Measurements from ENCODE around the gene RTRAF. TPM values are rescaled to one million over a fixed set of nuclear protein-coding genes. Genes with fewer than 3 reads are reported as not detected.

The RTRAF gene
- polyA plus RNA-seq, 1 of the 3 experiments (the other 2 are of a cell fraction) = 43.6 TPM

DNA sequence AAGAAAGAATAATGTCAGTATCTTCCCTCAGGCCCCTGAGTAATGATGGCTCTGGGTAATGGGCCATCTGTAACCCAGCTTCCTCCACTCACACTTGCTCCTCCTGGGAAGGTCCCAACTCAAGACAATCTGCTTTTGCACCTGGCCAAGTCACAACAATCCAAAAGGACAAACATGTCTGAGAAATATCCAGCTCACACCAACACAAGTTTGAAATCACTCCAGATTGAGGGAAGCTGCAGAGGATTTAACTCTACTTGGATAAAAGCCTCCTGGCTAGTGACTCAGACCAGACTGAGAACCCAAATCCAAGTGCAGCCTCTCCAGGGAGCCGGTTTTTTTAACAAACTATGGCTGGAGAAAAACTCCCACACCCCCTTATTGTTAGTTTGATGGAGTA is 34.2 kb downstream of the RTRAF start:
- H3K4me1 ChIP-seq (ENCODE audit: control insufficient read depth in 1 of 2, insufficient read depth in 2 of 2, low read depth in 1 of 2, low read length in 1 of 2) = peaks cover 0 to 33% of the 10 kb centered on the region in 2 experiments; a peak in 3 of 4 replicates
- 0% methylated on average over 1 of the region's 1 CpG for WGBS (ENCODE audit: low lambda C conversion rate)
- H3K9me3 ChIP-seq = no peaks in the 10 kb centered on the region; the same call in 1 of the 2 replicates
- H3K79me2 ChIP-seq (ENCODE audit: insufficient read depth) = no peaks in the 10 kb centered on the region
- peaks cover 0 to 21% of the 10 kb centered on the region in 2 experiments for H3K36me3 ChIP-seq (replicated peaks in 1 of 2; ENCODE audit: control insufficient read depth in 1 of 2, insufficient read depth in 2 of 2, low read length in 1 of 2)
- no peak overlapping the region for H3K4me2 ChIP-seq
- no peak overlapping the region for H3K9ac ChIP-seq
- TF ChIP-seq YY1 (IDR thresholded peaks at IDR 0.05; ENCODE audit: low read depth) = no peak
- no peak for TF ChIP-seq FOXJ3 (CRISPR knock-in tag; IDR thresholded peaks at IDR 0.05)
- TF ChIP-seq, protein P1, sequence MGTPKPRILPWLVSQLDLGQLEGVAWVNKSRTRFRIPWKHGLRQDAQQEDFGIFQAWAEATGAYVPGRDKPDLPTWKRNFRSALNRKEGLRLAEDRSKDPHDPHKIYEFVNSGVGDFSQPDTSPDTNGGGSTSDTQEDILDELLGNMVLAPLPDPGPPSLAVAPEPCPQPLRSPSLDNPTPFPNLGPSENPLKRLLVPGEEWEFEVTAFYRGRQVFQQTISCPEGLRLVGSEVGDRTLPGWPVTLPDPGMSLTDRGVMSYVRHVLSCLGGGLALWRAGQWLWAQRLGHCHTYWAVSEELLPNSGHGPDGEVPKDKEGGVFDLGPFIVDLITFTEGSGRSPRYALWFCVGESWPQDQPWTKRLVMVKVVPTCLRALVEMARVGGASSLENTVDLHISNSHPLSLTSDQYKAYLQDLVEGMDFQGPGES (IDR thresholded peaks at IDR 0.05; ENCODE audit: low read depth, low read length) = no peak
- peak; percentile 28; the same call in 1 of the 2 replicates for TF ChIP-seq FOSL2 (IDR thresholded peaks at IDR 0.05; ENCODE audit: borderline replicate concordance, low read depth)
- TF ChIP-seq USF2 (IDR thresholded peaks at IDR 0.05; ENCODE audit: borderline replicate concordance, low read depth, low read length) = no peak
- TF ChIP-seq ELF1 (IDR thresholded peaks at IDR 0.05) = no peak
- no peak for TF ChIP-seq GATA2 (CRISPR knock-in tag; IDR thresholded peaks at IDR 0.05)
- TF ChIP-seq SMC3 (IDR thresholded peaks at IDR 0.05; ENCODE audit: low read depth, low read length) = no peak
- no peak for TF ChIP-seq NFIC (IDR thresholded peaks at IDR 0.05; ENCODE audit: borderline replicate concordance)
- TF ChIP-seq TCF12 (IDR thresholded peaks at IDR 0.05) = 0 out of 2 replicates have a peak, but pooled peaks have one; percentile 32
- no peak for TF ChIP-seq TEAD4 (IDR thresholded peaks at IDR 0.05; ENCODE audit: borderline replicate concordance, insufficient read depth)
- no peak for TF ChIP-seq EP300 (IDR thresholded peaks at IDR 0.05; ENCODE audit: borderline replicate concordance in 1 of 2, low read depth in 1 of 2, low read length in 1 of 2)
- CTCF ChIA-PET = no interaction called here
- H3K27ac ChIP-seq (ENCODE audit: low read depth in 2 of 2, low read length in 1 of 2) = peak overlapping the region in 1 of 2 experiments; percentile 94; a peak in 2 of 4 replicates
- no peak overlapping the region for H3K4me3 ChIP-seq (ENCODE audit: low read depth in 2 of 2, low read length in 1 of 2)
- no peaks in the 10 kb centered on the region for H4K20me1 ChIP-seq (ENCODE audit: insufficient read depth)
- H3F3A ChIP-seq (replicated peaks; ENCODE audit: insufficient read depth) = peaks cover 28% of the 10 kb centered on the region
- H3K27me3 ChIP-seq (ENCODE audit: insufficient read depth) = no peaks in the 10 kb centered on the region
- POLR2A ChIA-PET = no interaction called here
- H3K9me2 ChIP-seq = no peaks in the 10 kb centered on the region
- no peak for DNase-seq
- H2AFZ ChIP-seq (ENCODE audit: low read depth) = no peak overlapping the region

DNA sequence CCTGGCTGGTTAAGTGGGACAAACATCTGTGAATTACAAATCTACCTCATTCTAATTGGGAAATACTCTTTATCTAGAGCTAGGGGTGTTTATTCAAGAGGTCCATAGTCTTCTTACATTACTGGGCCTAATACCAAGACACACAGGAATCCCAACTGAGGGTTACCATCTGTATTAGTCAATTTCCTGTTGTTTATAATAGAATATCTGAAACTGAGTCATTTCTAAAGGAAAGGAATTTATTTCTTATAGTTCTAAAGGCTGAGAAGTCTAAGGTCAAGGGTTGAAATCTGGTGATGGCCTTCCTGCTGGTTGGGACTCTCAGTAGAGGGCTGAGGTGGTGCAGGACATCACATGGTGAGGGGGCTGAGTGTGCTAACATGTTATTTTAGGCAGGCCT is 36.0 kb downstream of the RTRAF start:
- Histone ChIP-seq H2AFZ (ENCODE audit: low read depth) (no peak overlapping the region), H3K9ac (no peak overlapping the region; the same call in 1 of the 2 replicates), H3K4me3 (ENCODE audit: low read depth in 2 of 2, low read length in 1 of 2) (no peak overlapping the region), H3K36me3 (replicated peaks in 1 of 2; ENCODE audit: control insufficient read depth in 1 of 2, insufficient read depth in 2 of 2, low read length in 1 of 2) (peaks cover 0 to 25% of the 10 kb centered on the region in 2 experiments), H3K27me3 (ENCODE audit: insufficient read depth) (no peaks in the 10 kb centered on the region), H3K4me2 (peak overlapping the region; percentile 36), H3K27ac (ENCODE audit: low read depth in 2 of 2, low read length in 1 of 2) (peak overlapping the region in 1 of 2 experiments; percentile 94; a peak in 2 of 4 replicates), H3K9me2 (no peaks in the 10 kb centered on the region), H3K79me2 (ENCODE audit: insufficient read depth) (no peaks in the 10 kb centered on the region), H3F3A (replicated peaks; ENCODE audit: insufficient read depth) (peaks cover 28% of the 10 kb centered on the region), H3K4me1 (ENCODE audit: control insufficient read depth in 1 of 2, insufficient read depth in 2 of 2, low read depth in 1 of 2, low read length in 1 of 2) (peaks cover 0 to 40% of the 10 kb centered on the region in 2 experiments; a peak in 2 of 4 replicates), H4K20me1 (ENCODE audit: insufficient read depth) (no peaks in the 10 kb centered on the region), H3K9me3 (no peaks in the 10 kb centered on the region; the same call in 1 of the 2 replicates)
- no peak for DNase-seq
- POLR2A ChIA-PET = no interaction called here
- CTCF ChIA-PET = interaction anchor here (1.1 to 2.3 kb wide), 3 partner anchors 10 to 18 kb away, joined by 3 to 13 read pairs (median 4); no protein-coding TSS in a partner anchor
- TF ChIP-seq USF1 (IDR thresholded peaks at IDR 0.05; ENCODE audit: borderline replicate concordance, low read depth) (no peak), ZBTB33 (IDR thresholded peaks at IDR 0.05; ENCODE audit: borderline replicate concordance, low read depth) (no peak), GABPA (IDR thresholded peaks at IDR 0.05; ENCODE audit: low read depth) (no peak), EP300 (IDR thresholded peaks at IDR 0.05; ENCODE audit: borderline replicate concordance in 1 of 2, low read depth in 1 of 2, low read length in 1 of 2) (peak in 1 of 2 experiments; percentile 78; a peak in 1 of 4 replicates), YY1 (IDR thresholded peaks at IDR 0.05; ENCODE audit: low read depth) (no peak), ELF1 (IDR thresholded peaks at IDR 0.05) (no peak), RXRA (IDR thresholded peaks at IDR 0.05; ENCODE audit: borderline replicate concordance, low read depth) (peak; percentile 54; the same call in 1 of the 2 replicates), FOXJ3 (CRISPR knock-in tag; IDR thresholded peaks at IDR 0.05) (no peak), TCF12 (IDR thresholded peaks at IDR 0.05) (peak; percentile 77), NFIC (IDR thresholded peaks at IDR 0.05; ENCODE audit: borderline replicate concordance) (peak; percentile 60), CHD2 (IDR thresholded peaks at IDR 0.05; ENCODE audit: low read length, partially characterized antibody) (no peak), RCOR1 (IDR thresholded peaks at IDR 0.05; ENCODE audit: low read length) (no peak), MAX (IDR thresholded peaks at IDR 0.05; ENCODE audit: low read depth) (0 out of 2 replicates have a peak, but pooled peaks have one; percentile 19), FOSL2 (IDR thresholded peaks at IDR 0.05; ENCODE audit: borderline replicate concordance, low read depth) (peak; percentile 83), SMC3 (IDR thresholded peaks at IDR 0.05; ENCODE audit: low read depth, low read length) (no peak), TEAD4 (IDR thresholded peaks at IDR 0.05; ENCODE audit: borderline replicate concordance, insufficient read depth) (peak; percentile 41; the same call in 1 of the 2 replicates), JUND (IDR thresholded peaks at IDR 0.05) (peak; percentile 78)
- TF ChIP-seq, protein P1 (IDR thresholded peaks at IDR 0.05; ENCODE audit: low read depth, low read length) = no peak

Data from SK-N-SH (cell line).